Measurements from ENCODE around the gene ZFYVE27. TPM values are rescaled to one million over a fixed set of nuclear protein-coding genes. Genes with fewer than 3 reads are reported as not detected.

ZFYVE27 gene
- total and polyA plus RNA-seq, 9 donors = 14.4 to 30.1 (median 25.6) TPM

- Histone ChIP-seq H3K4me3 (no peak overlapping the region), H3K9me3 (no peaks in the 10 kb centered on the region), H3K27ac (no peak overlapping the region), H3K27me3 (no peaks in the 10 kb centered on the region), H3K36me3 (no peaks in the 10 kb centered on the region), H3K4me1 (ENCODE audit: insufficient read depth) (no peaks in the 10 kb centered on the region)
- intact Hi-C loops (cut with DNase I) = no loop called here
- TF ChIP-seq POLR2A (IDR thresholded peaks at IDR 0.05) = no peak
- TF ChIP-seq EP300 (IDR thresholded peaks at IDR 0.05) = no peak
- no peak for TF ChIP-seq CTCF (IDR thresholded peaks at IDR 0.05)
- no peak for DNase-seq
- WGBS, 3 donors = 82 to 87% (median 86%) methylated on average over 22 of the region's 22 CpGs
Measured at GRCh38 chr10:97766996-97767924, 30.3 kb downstream of the ZFYVE27 start.

GRCh38 chr10:97768322-97769315 lies 31.7 kb downstream of the ZFYVE27 start:
- Histone ChIP-seq H3K27ac (no peak overlapping the region), H3K4me3 (no peak overlapping the region), H3K36me3 (no peaks in the 10 kb centered on the region), H3K27me3 (no peaks in the 10 kb centered on the region), H3K9me3 (no peaks in the 10 kb centered on the region), H3K4me1 (ENCODE audit: insufficient read depth) (no peaks in the 10 kb centered on the region)
- intact Hi-C loops (cut with DNase I) = no loop called here
- DNase-seq = no peak
- 79 to 87% (median 81%) methylated on average over 9 of the region's 9 CpGs for WGBS, 3 donors
- TF ChIP-seq EP300 (IDR thresholded peaks at IDR 0.05) (no peak), POLR2A (IDR thresholded peaks at IDR 0.05) (no peak), CTCF (IDR thresholded peaks at IDR 0.05) (no peak)

GRCh38 chr10:97770255-97770654 lies 33.3 kb downstream of the ZFYVE27 start:
- WGBS, 3 donors = 59 to 65% (median 64%) methylated on average over 5 of the region's 5 CpGs
- no peaks in the 10 kb centered on the region for H3K4me1 ChIP-seq (ENCODE audit: insufficient read depth)
- no peaks in the 10 kb centered on the region for H3K9me3 ChIP-seq
- DNase-seq = no peak
- no peak overlapping the region for H3K4me3 ChIP-seq
- H3K27me3 ChIP-seq = no peaks in the 10 kb centered on the region
- intact Hi-C loops (cut with DNase I) = no loop called here
- TF ChIP-seq EP300 (IDR thresholded peaks at IDR 0.05) = no peak
- no peak for TF ChIP-seq CTCF (IDR thresholded peaks at IDR 0.05)
- TF ChIP-seq POLR2A (IDR thresholded peaks at IDR 0.05) = no peak
- H3K36me3 ChIP-seq = no peaks in the 10 kb centered on the region
- H3K27ac ChIP-seq = no peak overlapping the region

GRCh38 chr10:97771055-97771891 lies 34.3 kb downstream of the ZFYVE27 start:
- Histone ChIP-seq H3K9me3 (no peaks in the 10 kb centered on the region), H3K27me3 (no peaks in the 10 kb centered on the region), H3K4me3 (no peak overlapping the region), H3K36me3 (no peaks in the 10 kb centered on the region), H3K27ac (no peak overlapping the region), H3K4me1 (ENCODE audit: insufficient read depth) (no peaks in the 10 kb centered on the region)
- intact Hi-C loops (cut with DNase I) = no loop called here
- WGBS, 3 donors = 1% methylated on average over 37 to 90 of the region's 90 CpGs
- DNase-seq = no peak
- TF ChIP-seq POLR2A (IDR thresholded peaks at IDR 0.05) (no peak), CTCF (IDR thresholded peaks at IDR 0.05) (no peak), EP300 (IDR thresholded peaks at IDR 0.05) (no peak)

Data from ovary (tissue), 9 donors.